Lung (tissue), 12 donors: ENCODE data around the gene DPYSL3. TPM values are rescaled to one million over a fixed set of nuclear protein-coding genes. Genes with fewer than 3 reads are reported as not detected.

ENCODE experiments used
- ATAC-seq: fragments of 200-7000 bp; cut with Tn5 transposase; one replicate; pipeline ENCODE4 v1.9.1; 2020; ENCODE audit warnings: moderate number of reproducible peaks; ENCODE audit not compliant: insufficient read depth, low FRiP score
- DNase-seq, 3 donors: peaks; one replicate each; pipeline ENCODE4 v3.0.0-alpha.2; 2013 to 2017
- H3K27ac ChIP-seq, 2 donors: one replicate each; pipeline ENCODE4 v1.5.1; 2013; ENCODE audit warnings: mild to moderate bottlenecking in 2 of 2, moderate library complexity in 2 of 2, control low read depth in 1 of 2, inconsistent platforms in 1 of 2, low read depth in 1 of 2, low read length in 1 of 2
- H3K27me3 ChIP-seq, 3 donors: one replicate each; pipeline ENCODE4 v1.5.1; 2013; ENCODE audit warnings: low read length in 2 of 3; ENCODE audit not compliant: control insufficient read depth in 3 of 3, insufficient read depth in 3 of 3
- H3K36me3 ChIP-seq, 4 donors: one replicate each; pipeline ENCODE4 v1.5.1; 2013; ENCODE audit warnings: low read length in 4 of 4, mild to moderate bottlenecking in 1 of 4, moderate library complexity in 1 of 4; ENCODE audit not compliant: control insufficient read depth in 4 of 4, insufficient read depth in 4 of 4
- H3K4me1 ChIP-seq, 5 donors: one replicate each; pipeline ENCODE4 v1.5.1; 2013; ENCODE audit warnings: low read length in 5 of 5, mild to moderate bottlenecking in 2 of 5, moderate library complexity in 1 of 5; ENCODE audit not compliant: control insufficient read depth in 5 of 5, insufficient read depth in 5 of 5
- H3K4me3 ChIP-seq: one replicate; pipeline ENCODE4 v1.5.1; 2013; ENCODE audit warnings: mild to moderate bottlenecking, control low read depth, moderate library complexity
- H3K9ac ChIP-seq, 2 donors: one replicate each; pipeline ENCODE4 v1.5.1; 2013; ENCODE audit warnings: low read length in 2 of 2, control low read depth in 1 of 2; ENCODE audit not compliant: insufficient read depth in 1 of 2
- H3K9me3 ChIP-seq, 4 donors: one replicate each; pipeline ENCODE4 v1.5.1; 2013; ENCODE audit warnings: low read length in 3 of 4, mild to moderate bottlenecking in 1 of 4, moderate library complexity in 1 of 4; ENCODE audit not compliant: control insufficient read depth in 4 of 4, insufficient read depth in 3 of 4
- WGBS, 2 donors: extraction: QIAGEN DNeasy Blood & Tissue Kit; methylation state at CpG; one replicate each; pipeline ENCODE4 v1.1.7; 2013; 5-methylcytosine and 5-hydroxymethylcytosine counted together
- polyA plus RNA-seq, 2 donors: library from polyadenylated mRNA; stranded (reverse); fragments of 200-250 nt; gene quantifications; one replicate each; pipeline ENCODE4 v1.2.1, GENCODE V29; 2013
- total RNA-seq, 2 donors: library from RNA; depleted of rRNA in 1 of 2; stranded (reverse); fragments of >200 nt in 1 of 2; gene quantifications; one replicate each; pipeline ENCODE4 v1.2.1, GENCODE V29; 2014 to 2021
- TF ChIP-seq, protein P1 (sequence below): IDR thresholded peaks from 2 replicates; pipeline ENCODE4 v1.5.1; 2012; ENCODE audit warnings: mild to moderate bottlenecking; ENCODE audit errors: control extremely low read depth, extremely low read depth
- donor health status: control.
- donor health status: control.
- donor health status: Bipolar disorder and iron deficiency.
- donor health status: healthy.
- donor health status: DM: yes; HTN: yes; CAD: no.

DPYSL3 gene
- total and polyA plus RNA-seq, 4 donors: 13.8 to 112 (median 43.7) TPM

DNA sequence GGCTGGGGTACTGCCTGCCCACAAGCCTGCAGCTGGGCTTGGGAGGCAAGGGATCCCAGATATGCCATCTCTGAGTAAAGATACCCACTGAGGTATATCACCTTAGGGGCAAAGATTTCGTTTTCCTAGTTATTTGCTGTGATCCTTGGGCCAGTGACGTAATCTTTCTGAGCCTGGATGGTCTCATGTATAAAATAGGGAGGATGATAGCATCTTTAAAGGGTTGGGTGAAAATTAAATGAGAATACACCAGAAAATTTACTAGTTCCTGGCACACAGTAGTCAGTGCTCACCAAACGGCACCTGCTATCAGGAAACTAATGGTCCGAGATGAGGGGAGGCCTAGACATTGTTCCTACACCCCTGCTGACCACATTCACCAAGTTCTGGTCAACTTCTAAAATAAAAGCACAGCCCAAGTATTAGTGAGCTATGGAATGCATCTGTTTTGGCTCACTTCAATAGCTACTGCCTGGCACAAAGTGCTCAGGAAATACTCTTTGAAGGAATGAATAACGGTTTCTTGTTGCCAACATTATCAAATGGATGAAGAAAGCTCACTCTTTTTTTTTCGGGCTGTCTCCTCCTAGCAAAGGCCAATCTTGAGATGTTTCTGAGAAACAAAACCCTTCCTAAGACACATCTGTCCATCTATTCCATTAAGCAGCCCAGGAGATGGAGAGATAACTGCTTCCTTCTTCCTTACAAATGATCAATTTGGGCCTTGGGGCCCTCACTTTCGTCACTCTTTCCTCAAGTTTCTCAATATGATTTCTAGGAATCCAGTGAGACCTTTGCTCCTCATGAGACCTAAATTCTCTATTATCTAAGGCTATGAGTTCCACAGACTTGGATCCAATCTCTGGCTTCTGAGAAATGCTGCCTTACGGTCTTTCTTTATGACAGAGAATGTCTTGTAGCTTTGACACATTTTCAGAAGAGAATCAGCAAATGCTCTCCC lies 98.2 kb downstream of the DPYSL3 start:
- TF ChIP-seq, protein P1, sequence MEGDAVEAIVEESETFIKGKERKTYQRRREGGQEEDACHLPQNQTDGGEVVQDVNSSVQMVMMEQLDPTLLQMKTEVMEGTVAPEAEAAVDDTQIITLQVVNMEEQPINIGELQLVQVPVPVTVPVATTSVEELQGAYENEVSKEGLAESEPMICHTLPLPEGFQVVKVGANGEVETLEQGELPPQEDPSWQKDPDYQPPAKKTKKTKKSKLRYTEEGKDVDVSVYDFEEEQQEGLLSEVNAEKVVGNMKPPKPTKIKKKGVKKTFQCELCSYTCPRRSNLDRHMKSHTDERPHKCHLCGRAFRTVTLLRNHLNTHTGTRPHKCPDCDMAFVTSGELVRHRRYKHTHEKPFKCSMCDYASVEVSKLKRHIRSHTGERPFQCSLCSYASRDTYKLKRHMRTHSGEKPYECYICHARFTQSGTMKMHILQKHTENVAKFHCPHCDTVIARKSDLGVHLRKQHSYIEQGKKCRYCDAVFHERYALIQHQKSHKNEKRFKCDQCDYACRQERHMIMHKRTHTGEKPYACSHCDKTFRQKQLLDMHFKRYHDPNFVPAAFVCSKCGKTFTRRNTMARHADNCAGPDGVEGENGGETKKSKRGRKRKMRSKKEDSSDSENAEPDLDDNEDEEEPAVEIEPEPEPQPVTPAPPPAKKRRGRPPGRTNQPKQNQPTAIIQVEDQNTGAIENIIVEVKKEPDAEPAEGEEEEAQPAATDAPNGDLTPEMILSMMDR: no peak
- no peak for DNase-seq
- Histone ChIP-seq H3K36me3 (peaks cover 0 to 12% (median 2%) of the 10 kb centered on the region in 4 donors), H3K4me1 (peaks cover 0 to 12% (median 6%) of the 10 kb centered on the region in 5 donors), H3K4me3 (no peak overlapping the region), H3K9me3 (no peaks in the 10 kb centered on the region), H3K9ac (no peak overlapping the region), H3K27ac (no peak overlapping the region), H3K27me3 (no peaks in the 10 kb centered on the region)
- ATAC-seq: no peak
- 69 to 77% methylated on average over 8 of the region's 8 CpGs for WGBS, 2 donors

DNA sequence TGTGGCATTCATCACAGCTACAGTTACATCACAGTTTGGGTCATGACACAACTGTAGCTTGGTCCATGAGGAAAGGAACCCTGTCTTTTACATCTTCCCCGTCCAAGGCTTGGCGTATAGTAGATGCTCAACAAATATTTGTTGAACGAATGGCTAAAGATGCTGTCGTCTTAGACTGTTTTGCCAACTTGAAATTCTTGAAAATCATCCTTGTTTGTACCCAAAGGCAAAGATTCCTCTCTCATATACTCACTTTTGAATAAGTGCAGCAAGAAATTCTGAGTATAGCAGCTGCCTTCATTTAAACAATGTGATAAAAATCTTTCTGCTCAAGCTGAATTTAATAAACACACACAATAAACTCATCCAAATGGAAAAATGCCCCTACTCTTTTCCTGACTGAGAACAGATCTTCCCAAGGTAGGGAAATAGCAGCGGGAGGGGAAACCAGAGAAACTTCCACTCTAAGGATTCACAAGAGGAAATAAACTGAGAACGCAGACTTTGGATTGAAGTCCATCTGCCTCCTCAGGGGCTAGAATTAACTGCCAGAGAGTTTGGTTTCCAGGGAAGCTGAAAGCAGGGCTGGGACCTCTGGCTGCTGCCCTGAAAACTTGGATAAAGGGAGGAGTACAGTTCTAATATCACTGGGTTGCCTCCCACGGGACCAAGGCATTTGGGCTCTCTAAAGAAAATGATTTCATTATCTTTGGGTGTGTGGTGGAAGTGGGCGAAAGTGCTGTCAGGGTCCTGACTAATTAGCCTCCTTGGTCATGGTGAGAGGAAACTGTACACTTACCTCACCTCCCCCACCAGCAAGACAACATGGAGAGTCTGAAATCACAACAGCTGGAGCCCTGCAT lies 99.1 kb downstream of the DPYSL3 start:
- peaks cover 0 to 12% (median 2%) of the 10 kb centered on the region in 4 donors for H3K36me3 ChIP-seq
- H3K27me3 ChIP-seq: no peaks in the 10 kb centered on the region
- no peak overlapping the region for H3K27ac ChIP-seq
- WGBS, 2 donors: 79 to 80% methylated on average over 8 of the region's 8 CpGs
- DNase-seq (peak in 2 of 3 donors; percentile 19 to 40), ATAC-seq (no peak)
- H3K9ac ChIP-seq: no peak overlapping the region
- H3K4me1 ChIP-seq: peaks cover 0 to 18% (median 6%) of the 10 kb centered on the region in 5 donors
- TF ChIP-seq, protein P1: no peak
- H3K9me3 ChIP-seq: no peaks in the 10 kb centered on the region
- no peak overlapping the region for H3K4me3 ChIP-seq

DNA sequence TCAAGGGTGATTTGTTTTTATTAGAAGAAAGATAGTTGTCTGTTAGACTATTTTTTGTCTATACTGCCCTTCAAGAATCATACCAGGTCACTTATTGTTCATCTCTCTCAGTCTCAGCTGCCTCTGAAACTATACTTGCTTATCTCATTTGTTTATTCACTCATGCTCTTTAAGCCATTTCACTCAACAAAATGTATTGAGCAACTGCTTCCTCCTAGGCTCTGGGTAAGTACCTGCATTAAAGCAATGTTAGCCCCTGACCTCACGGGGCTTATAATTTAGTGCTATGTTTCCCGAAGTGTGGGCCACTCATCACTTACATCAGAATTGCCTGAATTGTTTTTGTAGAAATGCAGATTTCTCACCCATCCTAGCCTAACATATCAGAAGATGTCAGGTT lies 100.9 kb downstream of the DPYSL3 start:
- H3K4me1 ChIP-seq: peaks cover 0 to 29% (median 6%) of the 10 kb centered on the region in 5 donors
- ATAC-seq (no peak), DNase-seq (no peak)
- H3K27ac ChIP-seq: no peak overlapping the region
- H3K4me3 ChIP-seq: no peak overlapping the region
- 92 to 96% methylated on average over 2 of the region's 2 CpGs for WGBS, 2 donors
- H3K9me3 ChIP-seq: no peaks in the 10 kb centered on the region
- no peak overlapping the region for H3K9ac ChIP-seq
- no peaks in the 10 kb centered on the region for H3K27me3 ChIP-seq
- peaks cover 0 to 12% (median 1%) of the 10 kb centered on the region in 4 donors for H3K36me3 ChIP-seq
- TF ChIP-seq, protein P1: no peak
